Natural killer cell (primary cell): Measurements from ENCODE around the gene SLC35B2. TPM values are rescaled to one million over a fixed set of nuclear protein-coding genes. Genes with fewer than 3 reads are reported as not detected.

Experiments
- ATAC-seq, 3 donors: fragments of 150-1000 bp in 2 of 3; fragments of 200-7000 bp in 1 of 3; cut with Tn5 transposase; 1 replicate in 1 of 3; 2 replicates in 2 of 3; pipeline ENCODE4 v1.10.0; 2021; ENCODE audit warnings: mild to moderate bottlenecking in 2 of 3, moderate library complexity in 2 of 3
- DNase-seq, 2 donors: peaks; one replicate each; pipeline versions ENCODE4 v3.0.0 to v3.0.0-alpha.2; 2013 to 2021; ENCODE audit warnings: mixed read lengths in 1 of 2
- H3K27ac ChIP-seq: one replicate; pipeline ENCODE4 v1.5.1; 2013; ENCODE audit warnings: mild to moderate bottlenecking, low read length
- H3K27me3 ChIP-seq: one replicate; pipeline ENCODE4 v1.6.1; 2013; ENCODE audit warnings: low read length; ENCODE audit not compliant: control insufficient read depth, insufficient read depth
- H3K36me3 ChIP-seq: one replicate; pipeline ENCODE4 v1.6.1; 2013; ENCODE audit warnings: low read length; ENCODE audit not compliant: control insufficient read depth, insufficient read depth
- H3K4me1 ChIP-seq: one replicate; pipeline ENCODE4 v1.6.1; 2013; ENCODE audit warnings: low read length; ENCODE audit not compliant: control insufficient read depth, insufficient read depth
- H3K4me3 ChIP-seq: one replicate; pipeline ENCODE4 v1.5.1; 2013; ENCODE audit warnings: low read length
- H3K9me3 ChIP-seq: one replicate; pipeline ENCODE4 v1.6.1; 2013; ENCODE audit warnings: low read length; ENCODE audit not compliant: control insufficient read depth, insufficient read depth
- H3K27ac Mint-ChIP-seq, 2 donors: one replicate each; pipeline ENCODE4 v1.8.0; 2022; ENCODE audit warnings: mild to moderate bottlenecking in 2 of 2, mixed read lengths in 2 of 2, moderate library complexity in 1 of 2
- H3K27me3 Mint-ChIP-seq, 2 donors: one replicate each; pipeline ENCODE4 v1.8.0; 2022; ENCODE audit warnings: low read depth in 2 of 2, mixed read lengths in 2 of 2
- H3K36me3 Mint-ChIP-seq: one replicate; pipeline ENCODE4 v1.8.0; 2022; ENCODE audit warnings: mixed read lengths
- H3K4me1 Mint-ChIP-seq, 2 donors: one replicate each; pipeline ENCODE4 v1.8.0; 2022; ENCODE audit warnings: mixed read lengths in 2 of 2
- H3K4me3 Mint-ChIP-seq: one replicate; pipeline ENCODE4 v1.8.0; 2022; ENCODE audit warnings: mild to moderate bottlenecking, moderate library complexity, mixed read lengths
- H3K9me3 Mint-ChIP-seq, 2 donors: one replicate each; pipeline ENCODE4 v1.8.0; 2022; ENCODE audit warnings: mixed read lengths in 2 of 2
- CTCF ChIP-seq: fragments of 200-600 bp; IDR thresholded peaks from one replicate; pipeline ENCODE4 v1.8.0; 2022; ENCODE audit warnings: antibody characterized with exemption
- whole genome bisulfite sequencing: methylation state at CpG from one replicate; pipeline ENCODE4 v1.1.7; 2013; ENCODE audit warnings: missing lambda C conversion rate; ENCODE audit not compliant: insufficient coverage; 5-methylcytosine and 5-hydroxymethylcytosine counted together
- intact Hi-C: fragments of 100-400 bp; cut with micrococcal nuclease; formaldehyde crosslinking; loops from one replicate; pipeline ENCODE4 v1.14.2; 2022
- total RNA-seq, 4 donors: library from RNA; stranded (reverse); fragments of 120-200 nt in 1 of 4; gene quantifications; one replicate each; pipeline versions ENCODE4 v1.2.3 to v1.2.4, GENCODE V29; 2013 to 2022

The SLC35B2 gene
- total RNA-seq, 3 donors from 2014 or later (not counting 1 experiment from before 2014, with no cell fraction given) = 20.9 to 27.7 (median 26.8) TPM

GRCh38 chr6:44272999-44273566, 15.8 kb upstream of the SLC35B2 start:
- intact Hi-C loops = no loop called here
- Histone ChIP-seq H3K27me3 (peaks cover 49% of the 10 kb centered on the region), H3K27ac (no peak overlapping the region), H3K36me3 (no peaks in the 10 kb centered on the region), H3K4me3 (no peak overlapping the region), H3K9me3 (no peaks in the 10 kb centered on the region), H3K4me1 (peaks cover 17% of the 10 kb centered on the region)
- no peak for ATAC-seq
- no peak for DNase-seq
- H3K27ac Mint-ChIP-seq = no peak overlapping the region
- H3K27me3 Mint-ChIP-seq = peaks cover 59 to 63% of the 10 kb centered on the region in 2 donors
- TF ChIP-seq CTCF = no peak
- 90% methylated on average over 22 of the region's 23 CpGs for WGBS
- no peaks in the 10 kb centered on the region for H3K9me3 Mint-ChIP-seq
- H3K4me1 Mint-ChIP-seq = peaks cover 0 to 19% of the 10 kb centered on the region in 2 donors
- H3K36me3 Mint-ChIP-seq = no peaks in the 10 kb centered on the region
- H3K4me3 Mint-ChIP-seq = no peak overlapping the region

GRCh38 chr6:44272529-44272928, 15.2 kb upstream of the SLC35B2 start:
- no peak overlapping the region for H3K27ac ChIP-seq
- H3K4me3 ChIP-seq = no peak overlapping the region
- no peak overlapping the region for H3K27ac Mint-ChIP-seq
- H3K4me1 ChIP-seq = peaks cover 17% of the 10 kb centered on the region
- H3K9me3 ChIP-seq = no peaks in the 10 kb centered on the region
- H3K27me3 Mint-ChIP-seq = peaks cover 54 to 57% of the 10 kb centered on the region in 2 donors
- no peak for TF ChIP-seq CTCF
- no peaks in the 10 kb centered on the region for H3K36me3 ChIP-seq
- H3K4me1 Mint-ChIP-seq = peaks cover 0 to 19% of the 10 kb centered on the region in 2 donors
- no peaks in the 10 kb centered on the region for H3K36me3 Mint-ChIP-seq
- no peak overlapping the region for H3K4me3 Mint-ChIP-seq
- intact Hi-C loops = no loop called here
- WGBS = 88% methylated on average over 3 of the region's 3 CpGs
- ATAC-seq (no peak), DNase-seq (no peak)
- peaks cover 49% of the 10 kb centered on the region for H3K27me3 ChIP-seq
- no peaks in the 10 kb centered on the region for H3K9me3 Mint-ChIP-seq

- Mint-ChIP-seq H3K4me3 (peak overlapping the region; percentile 64), H3K27me3 (peaks cover 49 to 51% of the 10 kb centered on the region in 2 donors), H3K36me3 (no peaks in the 10 kb centered on the region), H3K4me1 (peaks cover 0 to 22% of the 10 kb centered on the region in 2 donors), H3K9me3 (no peaks in the 10 kb centered on the region), H3K27ac (no peak overlapping the region)
- ATAC-seq (no peak), DNase-seq (no peak)
- H3K27ac ChIP-seq = no peak overlapping the region
- H3K4me1 ChIP-seq = peaks cover 17% of the 10 kb centered on the region
- H3K27me3 ChIP-seq = peaks cover 43% of the 10 kb centered on the region
- no peak overlapping the region for H3K4me3 ChIP-seq
- no peaks in the 10 kb centered on the region for H3K9me3 ChIP-seq
- H3K36me3 ChIP-seq = no peaks in the 10 kb centered on the region
- no peak for TF ChIP-seq CTCF
- intact Hi-C loops = no loop called here
- 70% methylated on average over 2 of the region's 3 CpGs for WGBS
Measured at GRCh38 chr6:44271914-44272313, 14.6 kb upstream of the SLC35B2 start.

- intact Hi-C loops = no loop called here
- Histone ChIP-seq H3K36me3 (no peaks in the 10 kb centered on the region), H3K27me3 (peaks cover 40% of the 10 kb centered on the region), H3K27ac (no peak overlapping the region), H3K9me3 (no peaks in the 10 kb centered on the region), H3K4me3 (no peak overlapping the region), H3K4me1 (peaks cover 17% of the 10 kb centered on the region)
- peak overlapping the region; percentile 69 for H3K4me3 Mint-ChIP-seq
- TF ChIP-seq CTCF = no peak
- H3K4me1 Mint-ChIP-seq = peaks cover 0 to 25% of the 10 kb centered on the region in 2 donors
- no peak overlapping the region for H3K27ac Mint-ChIP-seq
- H3K9me3 Mint-ChIP-seq = no peaks in the 10 kb centered on the region
- WGBS = 89% methylated on average over 6 of the region's 6 CpGs
- H3K36me3 Mint-ChIP-seq = no peaks in the 10 kb centered on the region
- peaks cover 45 to 47% of the 10 kb centered on the region in 2 donors for H3K27me3 Mint-ChIP-seq
- ATAC-seq = no peak
- no peak for DNase-seq
Measured at GRCh38 chr6:44271406-44271723, 14.0 kb upstream of the SLC35B2 start.
